ENCODE measurements around the gene CACYBP. TPM values are rescaled to one million over a fixed set of nuclear protein-coding genes. Genes with fewer than 3 reads are reported as not detected.

CACYBP gene
- total and polyA plus RNA-seq, 2 of the 8 experiments (the other 6 are each of a cell fraction or from before 2014, with no cell fraction given) = 28.3 to 247 TPM

DNA sequence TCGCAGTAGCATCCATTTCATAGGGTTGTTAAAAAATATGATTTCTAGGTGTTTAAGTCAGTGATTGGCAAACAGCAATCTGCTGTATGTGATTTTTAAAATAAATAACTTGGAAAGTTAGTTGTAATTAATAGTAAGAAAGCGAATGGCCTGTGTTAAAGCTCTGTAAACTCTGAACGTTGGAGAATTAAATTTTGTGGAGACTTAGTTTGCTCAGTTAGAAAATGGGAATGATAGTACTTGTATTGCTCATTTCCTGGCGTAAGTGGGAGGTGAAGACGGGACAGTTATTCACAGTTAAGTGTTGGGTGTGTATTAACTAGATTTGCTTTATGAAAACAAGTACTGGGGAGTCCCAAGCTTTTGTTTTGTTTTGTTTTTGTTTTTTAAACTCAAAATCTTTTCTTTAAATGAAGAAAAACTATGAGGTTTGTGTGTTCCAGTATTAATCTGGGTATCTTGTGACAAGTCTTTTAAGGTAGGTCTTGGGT is 995 bp downstream of the CACYBP start (continued):
- TF ChIP-seq, protein P1, sequence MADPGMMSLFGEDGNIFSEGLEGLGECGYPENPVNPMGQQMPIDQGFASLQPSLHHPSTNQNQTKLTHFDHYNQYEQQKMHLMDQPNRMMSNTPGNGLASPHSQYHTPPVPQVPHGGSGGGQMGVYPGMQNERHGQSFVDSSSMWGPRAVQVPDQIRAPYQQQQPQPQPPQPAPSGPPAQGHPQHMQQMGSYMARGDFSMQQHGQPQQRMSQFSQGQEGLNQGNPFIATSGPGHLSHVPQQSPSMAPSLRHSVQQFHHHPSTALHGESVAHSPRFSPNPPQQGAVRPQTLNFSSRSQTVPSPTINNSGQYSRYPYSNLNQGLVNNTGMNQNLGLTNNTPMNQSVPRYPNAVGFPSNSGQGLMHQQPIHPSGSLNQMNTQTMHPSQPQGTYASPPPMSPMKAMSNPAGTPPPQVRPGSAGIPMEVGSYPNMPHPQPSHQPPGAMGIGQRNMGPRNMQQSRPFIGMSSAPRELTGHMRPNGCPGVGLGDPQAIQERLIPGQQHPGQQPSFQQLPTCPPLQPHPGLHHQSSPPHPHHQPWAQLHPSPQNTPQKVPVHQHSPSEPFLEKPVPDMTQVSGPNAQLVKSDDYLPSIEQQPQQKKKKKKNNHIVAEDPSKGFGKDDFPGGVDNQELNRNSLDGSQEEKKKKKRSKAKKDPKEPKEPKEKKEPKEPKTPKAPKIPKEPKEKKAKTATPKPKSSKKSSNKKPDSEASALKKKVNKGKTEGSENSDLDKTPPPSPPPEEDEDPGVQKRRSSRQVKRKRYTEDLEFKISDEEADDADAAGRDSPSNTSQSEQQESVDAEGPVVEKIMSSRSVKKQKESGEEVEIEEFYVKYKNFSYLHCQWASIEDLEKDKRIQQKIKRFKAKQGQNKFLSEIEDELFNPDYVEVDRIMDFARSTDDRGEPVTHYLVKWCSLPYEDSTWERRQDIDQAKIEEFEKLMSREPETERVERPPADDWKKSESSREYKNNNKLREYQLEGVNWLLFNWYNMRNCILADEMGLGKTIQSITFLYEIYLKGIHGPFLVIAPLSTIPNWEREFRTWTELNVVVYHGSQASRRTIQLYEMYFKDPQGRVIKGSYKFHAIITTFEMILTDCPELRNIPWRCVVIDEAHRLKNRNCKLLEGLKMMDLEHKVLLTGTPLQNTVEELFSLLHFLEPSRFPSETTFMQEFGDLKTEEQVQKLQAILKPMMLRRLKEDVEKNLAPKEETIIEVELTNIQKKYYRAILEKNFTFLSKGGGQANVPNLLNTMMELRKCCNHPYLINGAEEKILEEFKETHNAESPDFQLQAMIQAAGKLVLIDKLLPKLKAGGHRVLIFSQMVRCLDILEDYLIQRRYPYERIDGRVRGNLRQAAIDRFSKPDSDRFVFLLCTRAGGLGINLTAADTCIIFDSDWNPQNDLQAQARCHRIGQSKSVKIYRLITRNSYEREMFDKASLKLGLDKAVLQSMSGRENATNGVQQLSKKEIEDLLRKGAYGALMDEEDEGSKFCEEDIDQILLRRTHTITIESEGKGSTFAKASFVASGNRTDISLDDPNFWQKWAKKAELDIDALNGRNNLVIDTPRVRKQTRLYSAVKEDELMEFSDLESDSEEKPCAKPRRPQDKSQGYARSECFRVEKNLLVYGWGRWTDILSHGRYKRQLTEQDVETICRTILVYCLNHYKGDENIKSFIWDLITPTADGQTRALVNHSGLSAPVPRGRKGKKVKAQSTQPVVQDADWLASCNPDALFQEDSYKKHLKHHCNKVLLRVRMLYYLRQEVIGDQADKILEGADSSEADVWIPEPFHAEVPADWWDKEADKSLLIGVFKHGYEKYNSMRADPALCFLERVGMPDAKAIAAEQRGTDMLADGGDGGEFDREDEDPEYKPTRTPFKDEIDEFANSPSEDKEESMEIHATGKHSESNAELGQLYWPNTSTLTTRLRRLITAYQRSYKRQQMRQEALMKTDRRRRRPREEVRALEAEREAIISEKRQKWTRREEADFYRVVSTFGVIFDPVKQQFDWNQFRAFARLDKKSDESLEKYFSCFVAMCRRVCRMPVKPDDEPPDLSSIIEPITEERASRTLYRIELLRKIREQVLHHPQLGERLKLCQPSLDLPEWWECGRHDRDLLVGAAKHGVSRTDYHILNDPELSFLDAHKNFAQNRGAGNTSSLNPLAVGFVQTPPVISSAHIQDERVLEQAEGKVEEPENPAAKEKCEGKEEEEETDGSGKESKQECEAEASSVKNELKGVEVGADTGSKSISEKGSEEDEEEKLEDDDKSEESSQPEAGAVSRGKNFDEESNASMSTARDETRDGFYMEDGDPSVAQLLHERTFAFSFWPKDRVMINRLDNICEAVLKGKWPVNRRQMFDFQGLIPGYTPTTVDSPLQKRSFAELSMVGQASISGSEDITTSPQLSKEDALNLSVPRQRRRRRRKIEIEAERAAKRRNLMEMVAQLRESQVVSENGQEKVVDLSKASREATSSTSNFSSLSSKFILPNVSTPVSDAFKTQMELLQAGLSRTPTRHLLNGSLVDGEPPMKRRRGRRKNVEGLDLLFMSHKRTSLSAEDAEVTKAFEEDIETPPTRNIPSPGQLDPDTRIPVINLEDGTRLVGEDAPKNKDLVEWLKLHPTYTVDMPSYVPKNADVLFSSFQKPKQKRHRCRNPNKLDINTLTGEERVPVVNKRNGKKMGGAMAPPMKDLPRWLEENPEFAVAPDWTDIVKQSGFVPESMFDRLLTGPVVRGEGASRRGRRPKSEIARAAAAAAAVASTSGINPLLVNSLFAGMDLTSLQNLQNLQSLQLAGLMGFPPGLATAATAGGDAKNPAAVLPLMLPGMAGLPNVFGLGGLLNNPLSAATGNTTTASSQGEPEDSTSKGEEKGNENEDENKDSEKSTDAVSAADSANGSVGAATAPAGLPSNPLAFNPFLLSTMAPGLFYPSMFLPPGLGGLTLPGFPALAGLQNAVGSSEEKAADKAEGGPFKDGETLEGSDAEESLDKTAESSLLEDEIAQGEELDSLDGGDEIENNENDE (IDR thresholded peaks at IDR 0.05; ENCODE audit: insufficient replicate concordance, low read length) = no peak
- TF ChIP-seq KDM5A (IDR thresholded peaks at IDR 0.05; ENCODE audit: low read length) = no peak
- TF ChIP-seq BCL11A (IDR thresholded peaks at IDR 0.05; ENCODE audit: low read depth in 2 of 2, low read length in 2 of 2) = no peak
- TF ChIP-seq SP1 (IDR thresholded peaks at IDR 0.05; ENCODE audit: low read depth, low read length) = no peak
- no peak for TF ChIP-seq CBX5 (IDR thresholded peaks at IDR 0.05; ENCODE audit: low read depth, low read length)
- no peak for TF ChIP-seq MAFK (IDR thresholded peaks at IDR 0.05; ENCODE audit: low read depth, low read length)
- no peak for TF ChIP-seq SUZ12 (IDR thresholded peaks at IDR 0.05; ENCODE audit: low read length)
- no peak for TF ChIP-seq CHD1 (IDR thresholded peaks at IDR 0.05; ENCODE audit: low read depth, low read length)
- no peak for TF ChIP-seq GTF2F1 (IDR thresholded peaks at IDR 0.05; ENCODE audit: borderline replicate concordance, low read depth, low read length)
- no peak for TF ChIP-seq JUN (IDR thresholded peaks at IDR 0.05; ENCODE audit: low read depth, low read length)
- no peak for TF ChIP-seq TAF7 (optimal IDR thresholded peaks at IDR 0.05; ENCODE audit: borderline replicate concordance, low read depth, low read length)
- no peak for TF ChIP-seq BRCA1 (IDR thresholded peaks at IDR 0.05; ENCODE audit: low read depth, low read length)
